ENCODE results near the gene GPBP1. TPM values are rescaled to one million over a fixed set of nuclear protein-coding genes. Genes with fewer than 3 reads are reported as not detected.
"Not testable (repeated sequence)": the region's sequence is repeated elsewhere in the genome, so short reads cannot be mapped to it uniquely, and the experiment has no call there.

Gene GPBP1
- total RNA-seq, 1 experiment from 2014 or later, result 69.5 TPM

DNA sequence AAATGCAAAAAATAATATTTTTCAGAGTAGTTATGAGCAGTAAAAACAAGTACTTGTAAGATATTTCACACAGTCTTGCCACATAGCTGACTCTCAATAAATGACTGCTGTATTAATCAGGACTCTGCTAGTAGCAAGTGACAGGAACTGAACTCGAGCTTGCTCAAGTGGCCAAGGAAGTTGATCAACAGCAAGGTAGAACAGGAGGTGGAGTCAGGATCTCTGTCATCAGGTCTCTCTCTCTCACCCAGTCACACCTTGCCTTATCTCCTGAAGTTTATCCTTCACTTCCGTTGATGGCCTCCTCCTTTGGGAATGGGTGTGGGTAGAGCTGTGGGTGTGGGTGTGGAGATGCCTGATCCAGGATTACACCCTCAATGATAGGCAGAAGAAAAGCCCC, 107.0 kb downstream of the GPBP1 start:
- CTCF ChIA-PET, result no interaction called here
- Histone ChIP-seq H3K9me3 (ENCODE audit: control insufficient read depth in 1 of 2, insufficient read depth in 1 of 2, low read depth in 1 of 2, low read length in 2 of 2) (no peaks in the 10 kb centered on the region), H3K79me2 (ENCODE audit: insufficient read depth, low read length) (no peaks in the 10 kb centered on the region), H3K4me3 (replicated peaks in 1 of 2; ENCODE audit: low read depth in 1 of 2, low read length in 2 of 2) (no peak overlapping the region), H3K4me1 (ENCODE audit: control insufficient read depth in 1 of 2, insufficient read depth in 2 of 2, low read length in 2 of 2) (no peaks in the 10 kb centered on the region), H3K27ac (ENCODE audit: low read depth, low read length) (no peak overlapping the region), H4K20me1 (ENCODE audit: insufficient read depth) (no peaks in the 10 kb centered on the region), H3K27me3 (ENCODE audit: insufficient read depth, low read length) (no peaks in the 10 kb centered on the region), H3K4me2 (ENCODE audit: low read length) (no peak overlapping the region), H3K9ac (ENCODE audit: low read length) (no peak overlapping the region), H2AFZ (ENCODE audit: low read depth, low read length, poor library complexity, severe bottlenecking) (no peak overlapping the region), H3K9me2 (ENCODE audit: insufficient read depth) (no peaks in the 10 kb centered on the region), H3K36me3 (ENCODE audit: control insufficient read depth in 1 of 2, insufficient read depth in 2 of 2, low read length in 2 of 2) (no peaks in the 10 kb centered on the region)
- POLR2A ChIA-PET, result no interaction called here
- TF ChIP-seq, protein P1, sequence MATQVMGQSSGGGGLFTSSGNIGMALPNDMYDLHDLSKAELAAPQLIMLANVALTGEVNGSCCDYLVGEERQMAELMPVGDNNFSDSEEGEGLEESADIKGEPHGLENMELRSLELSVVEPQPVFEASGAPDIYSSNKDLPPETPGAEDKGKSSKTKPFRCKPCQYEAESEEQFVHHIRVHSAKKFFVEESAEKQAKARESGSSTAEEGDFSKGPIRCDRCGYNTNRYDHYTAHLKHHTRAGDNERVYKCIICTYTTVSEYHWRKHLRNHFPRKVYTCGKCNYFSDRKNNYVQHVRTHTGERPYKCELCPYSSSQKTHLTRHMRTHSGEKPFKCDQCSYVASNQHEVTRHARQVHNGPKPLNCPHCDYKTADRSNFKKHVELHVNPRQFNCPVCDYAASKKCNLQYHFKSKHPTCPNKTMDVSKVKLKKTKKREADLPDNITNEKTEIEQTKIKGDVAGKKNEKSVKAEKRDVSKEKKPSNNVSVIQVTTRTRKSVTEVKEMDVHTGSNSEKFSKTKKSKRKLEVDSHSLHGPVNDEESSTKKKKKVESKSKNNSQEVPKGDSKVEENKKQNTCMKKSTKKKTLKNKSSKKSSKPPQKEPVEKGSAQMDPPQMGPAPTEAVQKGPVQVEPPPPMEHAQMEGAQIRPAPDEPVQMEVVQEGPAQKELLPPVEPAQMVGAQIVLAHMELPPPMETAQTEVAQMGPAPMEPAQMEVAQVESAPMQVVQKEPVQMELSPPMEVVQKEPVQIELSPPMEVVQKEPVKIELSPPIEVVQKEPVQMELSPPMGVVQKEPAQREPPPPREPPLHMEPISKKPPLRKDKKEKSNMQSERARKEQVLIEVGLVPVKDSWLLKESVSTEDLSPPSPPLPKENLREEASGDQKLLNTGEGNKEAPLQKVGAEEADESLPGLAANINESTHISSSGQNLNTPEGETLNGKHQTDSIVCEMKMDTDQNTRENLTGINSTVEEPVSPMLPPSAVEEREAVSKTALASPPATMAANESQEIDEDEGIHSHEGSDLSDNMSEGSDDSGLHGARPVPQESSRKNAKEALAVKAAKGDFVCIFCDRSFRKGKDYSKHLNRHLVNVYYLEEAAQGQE (IDR thresholded peaks at IDR 0.05; ENCODE audit: low read depth), result no peak
- TF ChIP-seq SRF (IDR thresholded peaks at IDR 0.05; ENCODE audit: low read depth), result no peak
- no peak for TF ChIP-seq POLR2A (IDR thresholded peaks at IDR 0.05; ENCODE audit: borderline replicate concordance, extremely low read depth, insufficient read depth, insufficient read length)
- TF ChIP-seq ZNF274 (IDR thresholded peaks at IDR 0.05; ENCODE audit: low read depth, low read length), result no peak
- TF ChIP-seq SIN3A (IDR thresholded peaks at IDR 0.05; ENCODE audit: low read depth), result no peak
- TF ChIP-seq YY1 (IDR thresholded peaks at IDR 0.05; ENCODE audit: extremely low read depth, insufficient replicate concordance, low read depth, low read length), result no peak
- no peak for TF ChIP-seq EGR1 (IDR thresholded peaks at IDR 0.05; ENCODE audit: low read depth)
- TF ChIP-seq, protein P2, sequence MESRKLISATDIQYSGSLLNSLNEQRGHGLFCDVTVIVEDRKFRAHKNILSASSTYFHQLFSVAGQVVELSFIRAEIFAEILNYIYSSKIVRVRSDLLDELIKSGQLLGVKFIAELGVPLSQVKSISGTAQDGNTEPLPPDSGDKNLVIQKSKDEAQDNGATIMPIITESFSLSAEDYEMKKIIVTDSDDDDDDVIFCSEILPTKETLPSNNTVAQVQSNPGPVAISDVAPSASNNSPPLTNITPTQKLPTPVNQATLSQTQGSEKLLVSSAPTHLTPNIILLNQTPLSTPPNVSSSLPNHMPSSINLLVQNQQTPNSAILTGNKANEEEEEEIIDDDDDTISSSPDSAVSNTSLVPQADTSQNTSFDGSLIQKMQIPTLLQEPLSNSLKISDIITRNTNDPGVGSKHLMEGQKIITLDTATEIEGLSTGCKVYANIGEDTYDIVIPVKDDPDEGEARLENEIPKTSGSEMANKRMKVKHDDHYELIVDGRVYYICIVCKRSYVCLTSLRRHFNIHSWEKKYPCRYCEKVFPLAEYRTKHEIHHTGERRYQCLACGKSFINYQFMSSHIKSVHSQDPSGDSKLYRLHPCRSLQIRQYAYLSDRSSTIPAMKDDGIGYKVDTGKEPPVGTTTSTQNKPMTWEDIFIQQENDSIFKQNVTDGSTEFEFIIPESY (IDR thresholded peaks at IDR 0.05; ENCODE audit: extremely low read depth, insufficient replicate concordance, low read length), result no peak
- no peak for TF ChIP-seq CEBPB (IDR thresholded peaks at IDR 0.05; ENCODE audit: low read depth)
- no peak for TF ChIP-seq RAD21 (IDR thresholded peaks at IDR 0.05; ENCODE audit: low read depth)
- RAD21 ChIA-PET (ENCODE audit: low non-redundant PET in 1 of 2, low total read pairs in 2 of 2, uncharacterized antibody in 2 of 2, unreplicated experiment in 2 of 2), result no interaction called here
- ATAC-seq, result no peak
- no TSS peak for BruUV-seq (replicated peaks)
- intact Hi-C loops (cut with micrococcal nuclease), result no loop called here
- DNase-seq (ENCODE audit: low read depth, low spot score), result no peak

DNA sequence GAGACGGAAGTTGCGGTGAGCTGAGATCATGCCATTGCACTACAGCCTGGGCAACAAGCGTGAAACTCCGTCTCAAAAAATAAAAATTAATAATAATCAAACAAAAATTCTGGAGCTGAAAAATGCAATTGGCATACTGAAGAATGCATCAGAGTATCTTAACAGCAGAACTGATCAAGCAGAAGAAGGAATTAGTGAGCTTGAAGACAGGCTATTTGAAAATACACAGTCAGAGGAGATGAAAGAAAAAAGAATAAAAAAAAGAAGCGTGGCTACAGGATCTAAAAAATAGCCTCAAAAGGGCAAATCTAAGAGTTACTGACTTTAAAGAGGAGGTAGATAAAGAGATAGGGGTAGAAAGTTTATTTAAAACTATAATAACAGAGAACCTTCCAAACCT, 111.2 kb downstream of the GPBP1 start:
- H2AFZ ChIP-seq (ENCODE audit: low read depth, low read length, poor library complexity, severe bottlenecking); BruUV-seq (replicated peaks); H3K36me3 ChIP-seq (ENCODE audit: control insufficient read depth in 1 of 2, insufficient read depth in 2 of 2, low read length in 2 of 2); H4K20me1 ChIP-seq (ENCODE audit: insufficient read depth); H3K4me3 ChIP-seq (replicated peaks in 1 of 2; ENCODE audit: low read depth in 1 of 2, low read length in 2 of 2); ATAC-seq; RAD21 ChIA-PET (ENCODE audit: low non-redundant PET in 1 of 2, low total read pairs in 2 of 2, uncharacterized antibody in 2 of 2, unreplicated experiment in 2 of 2); CTCF ChIA-PET; H3K79me2 ChIP-seq (ENCODE audit: insufficient read depth, low read length); H3K9me3 ChIP-seq (ENCODE audit: control insufficient read depth in 1 of 2, insufficient read depth in 1 of 2, low read depth in 1 of 2, low read length in 2 of 2); H3K27ac ChIP-seq (ENCODE audit: low read depth, low read length); H3K4me1 ChIP-seq (ENCODE audit: control insufficient read depth in 1 of 2, insufficient read depth in 2 of 2, low read length in 2 of 2); H3K4me2 ChIP-seq (ENCODE audit: low read length); POLR2A ChIA-PET; DNase-seq (ENCODE audit: low read depth, low spot score); H3K27me3 ChIP-seq (ENCODE audit: insufficient read depth, low read length); H3K9me2 ChIP-seq (ENCODE audit: insufficient read depth); intact Hi-C loops (cut with micrococcal nuclease); H3K9ac ChIP-seq (ENCODE audit: low read length): not testable (repeated sequence)
